Fibroblast of lung (primary cell): ENCODE data around the gene DIO3. TPM values are rescaled to one million over a fixed set of nuclear protein-coding genes. Genes with fewer than 3 reads are reported as not detected.

Source experiments
- DNase-seq, 2 donors: peaks; one replicate each; pipeline versions ENCODE4 v3.0.0 to v3.0.0-alpha.2; 2010; ENCODE audit warnings: low read depth in 2 of 2
- H2AFZ ChIP-seq: 2 replicates; pipeline ENCODE4 v1.5.1; 2012; ENCODE audit warnings: low read length, control low read depth, inconsistent platforms
- H3K27ac ChIP-seq: 2 replicates; pipeline ENCODE4 v1.5.1; 2011; ENCODE audit warnings: low read length, control low read depth; ENCODE audit not compliant: insufficient read depth
- H3K27me3 ChIP-seq: 2 replicates; pipeline ENCODE4 v1.5.1; 2011; ENCODE audit warnings: mild to moderate bottlenecking, low read length; ENCODE audit not compliant: control insufficient read depth, insufficient read depth
- H3K36me3 ChIP-seq: 2 replicates; pipeline ENCODE4 v1.5.1; 2011; ENCODE audit warnings: low read length; ENCODE audit not compliant: control insufficient read depth, insufficient read depth
- H3K4me1 ChIP-seq: 2 replicates; pipeline ENCODE4 v1.5.1; 2011; ENCODE audit warnings: low read length; ENCODE audit not compliant: control insufficient read depth, insufficient read depth; ENCODE audit errors: extremely low read depth
- H3K4me2 ChIP-seq: 2 replicates; pipeline ENCODE4 v1.5.1; 2011; ENCODE audit warnings: low read length, control low read depth; ENCODE audit not compliant: insufficient read depth; ENCODE audit errors: extremely low read depth
- H3K4me3 ChIP-seq, 4 experiments: fragments of 200-600 bp in 1 of 4; sonication (generic) in 1 of 4; replicated peaks in 1 of 4; 2 replicates each; pipeline ENCODE4 v1.5.1; 2011 to 2016; ENCODE audit warnings: low read length in 4 of 4, low read depth in 3 of 4, mild to moderate bottlenecking in 3 of 4, control low read depth in 2 of 4, inconsistent platforms in 1 of 4, mixed read lengths in 1 of 4; ENCODE audit not compliant: insufficient read depth in 1 of 4; ENCODE audit errors: control extremely low read depth in 1 of 4
- H3K79me2 ChIP-seq: 2 replicates; pipeline ENCODE4 v1.5.1; 2012; ENCODE audit warnings: mild to moderate bottlenecking, low read length, inconsistent platforms; ENCODE audit not compliant: control insufficient read depth, insufficient read depth
- H3K9ac ChIP-seq: 2 replicates; pipeline ENCODE4 v1.5.1; 2011; ENCODE audit warnings: mild to moderate bottlenecking, low read length, control low read depth; ENCODE audit not compliant: insufficient read depth
- H3K9me3 ChIP-seq: 2 replicates; pipeline ENCODE4 v1.5.1; 2012; ENCODE audit warnings: low read depth, low read length; ENCODE audit not compliant: control insufficient read depth, insufficient read depth
- H4K20me1 ChIP-seq: 2 replicates; pipeline ENCODE4 v1.5.1; 2011; ENCODE audit warnings: low read length; ENCODE audit not compliant: control insufficient read depth, insufficient read depth; ENCODE audit errors: extremely low read depth
- EZH2 ChIP-seq: IDR thresholded peaks from 2 replicates; pipeline ENCODE4 v1.5.1; 2012; ENCODE audit warnings: low read length, control low read depth, mild to moderate bottlenecking; ENCODE audit errors: missing control alignments
- polyA plus RNA-seq, 2 donors: library from polyadenylated mRNA; depleted of rRNA in 1 of 2; stranded (reverse) in 1 of 2; unstranded in 1 of 2; fragments of >200 nt; gene quantifications; 2 replicates each; pipeline ENCODE4 v1.2.1, GENCODE V29; 2011 to 2012; ENCODE audit warnings: missing spikeins in 1 of 2
- total RNA-seq: library from RNA; depleted of rRNA; stranded (reverse); fragments of >200 nt; gene quantifications from 2 replicates; pipeline ENCODE4 v1.2.1, GENCODE V29; 2014
- TF ChIP-seq, protein P1 (sequence below), 2 donors: IDR thresholded peaks in 1 of 2; conservative IDR thresholded peaks in 1 of 2; 1 replicate in 1 of 2; 2 replicates in 1 of 2; pipeline ENCODE4 v1.5.1; 2011 to 2012; ENCODE audit warnings: low read length in 2 of 2, control low read depth in 1 of 2, inconsistent platforms in 1 of 2, low read depth in 1 of 2, mild to moderate bottlenecking in 1 of 2

DIO3 gene
- total and polyA plus RNA-seq, 2 donors (not counting 1 experiment from before 2014, with no cell fraction given): 0.17 TPM; not detected in 1

- no peak for DNase-seq
- Histone ChIP-seq H3K9me3 (no peaks in the 10 kb centered on the region), H3K27ac (no peak overlapping the region), H3K9ac (no peak overlapping the region), H3K4me2 (no peak overlapping the region), H3K27me3 (no peaks in the 10 kb centered on the region), H3K4me3 (no peak overlapping the region), H4K20me1 (no peaks in the 10 kb centered on the region), H3K4me1 (no peaks in the 10 kb centered on the region), H2AFZ (no peak overlapping the region), H3K36me3 (no peaks in the 10 kb centered on the region), H3K79me2 (no peaks in the 10 kb centered on the region)
- TF ChIP-seq EZH2: no peak
- TF ChIP-seq, protein P1, sequence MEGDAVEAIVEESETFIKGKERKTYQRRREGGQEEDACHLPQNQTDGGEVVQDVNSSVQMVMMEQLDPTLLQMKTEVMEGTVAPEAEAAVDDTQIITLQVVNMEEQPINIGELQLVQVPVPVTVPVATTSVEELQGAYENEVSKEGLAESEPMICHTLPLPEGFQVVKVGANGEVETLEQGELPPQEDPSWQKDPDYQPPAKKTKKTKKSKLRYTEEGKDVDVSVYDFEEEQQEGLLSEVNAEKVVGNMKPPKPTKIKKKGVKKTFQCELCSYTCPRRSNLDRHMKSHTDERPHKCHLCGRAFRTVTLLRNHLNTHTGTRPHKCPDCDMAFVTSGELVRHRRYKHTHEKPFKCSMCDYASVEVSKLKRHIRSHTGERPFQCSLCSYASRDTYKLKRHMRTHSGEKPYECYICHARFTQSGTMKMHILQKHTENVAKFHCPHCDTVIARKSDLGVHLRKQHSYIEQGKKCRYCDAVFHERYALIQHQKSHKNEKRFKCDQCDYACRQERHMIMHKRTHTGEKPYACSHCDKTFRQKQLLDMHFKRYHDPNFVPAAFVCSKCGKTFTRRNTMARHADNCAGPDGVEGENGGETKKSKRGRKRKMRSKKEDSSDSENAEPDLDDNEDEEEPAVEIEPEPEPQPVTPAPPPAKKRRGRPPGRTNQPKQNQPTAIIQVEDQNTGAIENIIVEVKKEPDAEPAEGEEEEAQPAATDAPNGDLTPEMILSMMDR (conservative IDR thresholded peaks at IDR 0.05 in 1 of 2, IDR thresholded peaks at IDR 0.05 in 1 of 2; ENCODE audit: low read depth in 1 of 2, low read length in 2 of 2): no peak
Observed at GRCh38 chr14:101591582-101591981, 30.3 kb downstream of the DIO3 start.

- Histone ChIP-seq H3K4me3 (no peak overlapping the region), H3K4me1 (no peaks in the 10 kb centered on the region), H3K27me3 (no peaks in the 10 kb centered on the region), H3K27ac (no peak overlapping the region), H4K20me1 (no peaks in the 10 kb centered on the region), H3K36me3 (no peaks in the 10 kb centered on the region), H3K9ac (no peak overlapping the region), H3K9me3 (no peaks in the 10 kb centered on the region), H3K79me2 (no peaks in the 10 kb centered on the region), H3K4me2 (no peak overlapping the region), H2AFZ (no peak overlapping the region)
- DNase-seq: peak in 1 of 2 donors; percentile 6
- TF ChIP-seq, protein P1 (conservative IDR thresholded peaks at IDR 0.05 in 1 of 2, IDR thresholded peaks at IDR 0.05 in 1 of 2; ENCODE audit: low read depth in 1 of 2, low read length in 2 of 2): no peak
- no peak for TF ChIP-seq EZH2
Observed at GRCh38 chr14:101593411-101594238, 32.3 kb downstream of the DIO3 start.

DNA sequence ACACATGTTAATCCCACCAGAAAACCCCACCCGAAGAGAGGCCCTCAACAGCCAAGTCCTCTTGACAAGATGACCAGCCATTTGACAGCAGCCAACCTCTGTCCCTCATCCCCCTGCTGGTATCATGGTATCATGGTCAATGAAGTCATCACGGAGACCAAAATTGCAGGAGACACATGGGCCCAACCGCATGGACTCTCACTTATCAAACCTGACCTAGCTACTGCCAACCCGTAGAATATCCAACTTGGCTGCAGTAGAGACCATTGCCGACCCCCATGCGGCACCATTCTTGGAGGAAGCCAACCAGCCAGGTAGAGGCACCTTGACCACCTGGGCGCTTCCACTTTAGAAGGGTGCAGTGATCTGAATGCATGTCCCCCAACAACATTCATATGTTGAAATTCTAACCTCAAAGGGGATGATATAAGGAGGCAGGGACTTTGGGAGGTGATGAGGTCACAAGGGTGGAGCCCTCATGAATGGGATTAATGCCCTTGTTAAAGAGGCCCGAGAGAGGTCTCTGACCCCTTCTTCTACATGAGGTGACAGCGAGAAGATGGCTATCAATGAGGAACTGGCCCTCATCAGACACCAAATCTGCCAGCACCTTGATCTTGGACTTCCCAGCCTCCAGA lies 33.3 kb downstream of the DIO3 start:
- H3K9me3 ChIP-seq: no peaks in the 10 kb centered on the region
- H3K4me2 ChIP-seq: no peak overlapping the region
- no peak overlapping the region for H2AFZ ChIP-seq
- no peaks in the 10 kb centered on the region for H3K79me2 ChIP-seq
- no peaks in the 10 kb centered on the region for H3K36me3 ChIP-seq
- no peak overlapping the region for H3K9ac ChIP-seq
- TF ChIP-seq, protein P1 (conservative IDR thresholded peaks at IDR 0.05 in 1 of 2, IDR thresholded peaks at IDR 0.05 in 1 of 2; ENCODE audit: low read depth in 1 of 2, low read length in 2 of 2): no peak
- TF ChIP-seq EZH2: no peak
- no peak overlapping the region for H3K4me3 ChIP-seq
- H4K20me1 ChIP-seq: no peaks in the 10 kb centered on the region
- H3K27ac ChIP-seq: no peak overlapping the region
- no peak for DNase-seq
- no peaks in the 10 kb centered on the region for H3K27me3 ChIP-seq
- H3K4me1 ChIP-seq: no peaks in the 10 kb centered on the region
